NCI-H510A treated with DMSO at 0.1 percent for 48 hours (cell line): ENCODE data around the gene RHOXF1.
"Not testable (repeated sequence)": the region's sequence is repeated elsewhere in the genome, so short reads cannot be mapped to it uniquely, and the experiment has no call there.

ENCODE experiments used
- DNase-seq: peaks from one replicate; lab custom pipeline; 2025; lab: John Stamatoyannopoulos, UW

The RHOXF1 gene

GRCh38 chrX:120085553-120086185 lies 30.0 kb downstream of the RHOXF1 start:
- DNase-seq, result not testable (repeated sequence)

- DNase-seq, result not testable (repeated sequence)
Observed at GRCh38 chrX:120077590-120077989, 38.1 kb downstream of the RHOXF1 start, which contains the start of gene RHOXF2B. Gene RHOXF2B, minus strand, starts transcription at chrX:120077690. Its CDS starts 138 bp downstream, at chrX:120077552.

- not testable (repeated sequence) for DNase-seq
Observed at GRCh38 chrX:120066169-120066568, 49.5 kb downstream of the RHOXF1 start.
